Endodermal cell (in vitro differentiated cells): ENCODE data around the gene LEFTY1. TPM values are rescaled to one million over a fixed set of nuclear protein-coding genes. Genes with fewer than 3 reads are reported as not detected.

Experiments
- DNase-seq: peaks from one replicate; pipeline ENCODE4 v3.0.0-alpha.2; 2017
- H3K27ac ChIP-seq: 2 replicates; pipeline ENCODE4 v1.5.1; 2013; ENCODE audit warnings: mild to moderate bottlenecking, low read depth, low read length, moderate library complexity
- H3K27me3 ChIP-seq: 2 replicates; pipeline ENCODE4 v1.6.1; 2013; ENCODE audit warnings: mild to moderate bottlenecking, low read length, moderate library complexity; ENCODE audit not compliant: insufficient read depth, control insufficient read depth, poor library complexity, severe bottlenecking
- H3K36me3 ChIP-seq: 2 replicates; pipeline ENCODE4 v1.7.0; 2013; ENCODE audit warnings: mild to moderate bottlenecking, low read length, moderate library complexity; ENCODE audit not compliant: control insufficient read depth, insufficient read depth
- H3K4me1 ChIP-seq: one replicate; pipeline ENCODE4 v1.7.0; 2013; ENCODE audit warnings: low read length; ENCODE audit not compliant: control insufficient read depth, insufficient read depth
- H3K4me3 ChIP-seq: 2 replicates; pipeline ENCODE4 v1.5.1; 2013; ENCODE audit warnings: mild to moderate bottlenecking, low read length, moderate library complexity
- H3K9ac ChIP-seq: 2 replicates; pipeline ENCODE4 v1.6.1; 2013; ENCODE audit warnings: mild to moderate bottlenecking, low read length, moderate library complexity; ENCODE audit not compliant: poor library complexity, severe bottlenecking; ENCODE audit errors: extremely low read depth
- H3K9me3 ChIP-seq: 2 replicates; pipeline ENCODE4 v1.6.1; 2013; ENCODE audit warnings: mild to moderate bottlenecking, low read length, moderate library complexity; ENCODE audit not compliant: control insufficient read depth
- H3K27ac Mint-ChIP-seq: 2 replicates; pipeline ENCODE4 v1.8.0; 2020; ENCODE audit warnings: mixed read lengths
- H3K27me3 Mint-ChIP-seq: 2 replicates; pipeline ENCODE4 v1.8.0; 2021; ENCODE audit warnings: mild to moderate bottlenecking, mixed read lengths; ENCODE audit not compliant: insufficient read depth
- H3K36me3 Mint-ChIP-seq: 2 replicates; pipeline ENCODE4 v1.8.0; 2020; ENCODE audit warnings: low read depth, mixed read lengths
- H3K4me1 Mint-ChIP-seq: 2 replicates; pipeline ENCODE4 v1.8.0; 2020; ENCODE audit warnings: mixed read lengths
- H3K4me3 Mint-ChIP-seq: 2 replicates; pipeline ENCODE4 v1.8.0; 2020; ENCODE audit warnings: mild to moderate bottlenecking, moderate library complexity, mixed read lengths
- H3K9me3 Mint-ChIP-seq: 2 replicates; pipeline ENCODE4 v1.8.0; 2020; ENCODE audit warnings: mild to moderate bottlenecking, mixed read lengths
- CTCF ChIP-seq: fragments of 200-600 bp; sonication (generic); conservative IDR thresholded peaks from 2 replicates; pipeline ENCODE4 v1.5.0; 2021; ENCODE audit warnings: antibody characterized with exemption, mild to moderate bottlenecking
- WGBS, 2 experiments: methylation state at CpG; one replicate each; pipeline versions ENCODE4 v1.1.5 to v1.1.7; 2013; ENCODE audit warnings: missing lambda C conversion rate in 2 of 2, mixed read lengths in 1 of 2; ENCODE audit not compliant: insufficient coverage in 1 of 2, insufficient read length in 1 of 2; 5-methylcytosine and 5-hydroxymethylcytosine counted together
- total RNA-seq, 2 donors: library from RNA; stranded (reverse); fragmentation: NEBNext Ultra II Directional in 1 of 2; extraction: Animal tissue kit (Norgen Biotek cat#: 25700) in 1 of 2; gene quantifications; 2 replicates in 1 of 2; 3 replicates in 1 of 2; pipeline ENCODE4 v1.2.1, GENCODE V29; 2021

LEFTY1 gene
- total RNA-seq, 2 donors from 2014 or later: 76.0 to 660 TPM

GRCh38 chr1:225861834-225862580 lies 26.9 kb downstream of the LEFTY1 start:
- no peaks in the 10 kb centered on the region for H3K4me1 Mint-ChIP-seq
- WGBS, 2 experiments: 92 to 96% methylated on average over 7 to 13 of the region's 13 CpGs
- no peaks in the 10 kb centered on the region for H3K4me1 ChIP-seq
- H3K27ac Mint-ChIP-seq: peak overlapping the region; percentile 59
- H3K27me3 ChIP-seq: no peaks in the 10 kb centered on the region
- H3K9ac ChIP-seq: no peak overlapping the region
- H3K4me3 Mint-ChIP-seq: no peak overlapping the region
- no peaks in the 10 kb centered on the region for H3K9me3 ChIP-seq
- H3K36me3 Mint-ChIP-seq: peaks cover 85% of the 10 kb centered on the region
- TF ChIP-seq CTCF: no peak
- no peaks in the 10 kb centered on the region for H3K9me3 Mint-ChIP-seq
- H3K27me3 Mint-ChIP-seq: no peaks in the 10 kb centered on the region
- DNase-seq: no peak
- no peak overlapping the region for H3K4me3 ChIP-seq
- peaks cover 97% of the 10 kb centered on the region for H3K36me3 ChIP-seq
- no peak overlapping the region for H3K27ac ChIP-seq

- Mint-ChIP-seq H3K36me3 (peaks cover 85% of the 10 kb centered on the region), H3K27ac (peak overlapping the region; percentile 59), H3K9me3 (no peaks in the 10 kb centered on the region), H3K4me1 (no peaks in the 10 kb centered on the region), H3K27me3 (no peaks in the 10 kb centered on the region), H3K4me3 (no peak overlapping the region)
- no peaks in the 10 kb centered on the region for H3K4me1 ChIP-seq
- no peaks in the 10 kb centered on the region for H3K9me3 ChIP-seq
- WGBS, 2 experiments: 91 to 94% methylated on average over 6 to 7 of the region's 7 CpGs
- TF ChIP-seq CTCF: no peak
- no peaks in the 10 kb centered on the region for H3K27me3 ChIP-seq
- peaks cover 97% of the 10 kb centered on the region for H3K36me3 ChIP-seq
- no peak overlapping the region for H3K9ac ChIP-seq
- no peak overlapping the region for H3K27ac ChIP-seq
- DNase-seq: no peak
- H3K4me3 ChIP-seq: no peak overlapping the region
Measured at GRCh38 chr1:225860876-225861441, 28.0 kb downstream of the LEFTY1 start.

- H3K4me3 Mint-ChIP-seq: no peak overlapping the region
- H3K36me3 Mint-ChIP-seq: peaks cover 85% of the 10 kb centered on the region
- no peaks in the 10 kb centered on the region for H3K4me1 Mint-ChIP-seq
- no peak for DNase-seq
- no peak overlapping the region for H3K27ac Mint-ChIP-seq
- no peaks in the 10 kb centered on the region for H3K27me3 Mint-ChIP-seq
- Histone ChIP-seq H3K9me3 (no peaks in the 10 kb centered on the region), H3K9ac (no peak overlapping the region), H3K27me3 (no peaks in the 10 kb centered on the region), H3K4me1 (no peaks in the 10 kb centered on the region), H3K27ac (no peak overlapping the region), H3K36me3 (peaks cover 97% of the 10 kb centered on the region), H3K4me3 (no peak overlapping the region)
- no peak for TF ChIP-seq CTCF
- 98 to 100% methylated on average over 3 to 5 of the region's 5 CpGs for WGBS, 2 experiments
- H3K9me3 Mint-ChIP-seq: no peaks in the 10 kb centered on the region
Measured at GRCh38 chr1:225860107-225860506, 28.8 kb downstream of the LEFTY1 start.
